ENCODE measurements around the gene TRIM31. TPM values are rescaled to one million over a fixed set of nuclear protein-coding genes. Genes with fewer than 3 reads are reported as not detected.

The TRIM31 gene, protein sequence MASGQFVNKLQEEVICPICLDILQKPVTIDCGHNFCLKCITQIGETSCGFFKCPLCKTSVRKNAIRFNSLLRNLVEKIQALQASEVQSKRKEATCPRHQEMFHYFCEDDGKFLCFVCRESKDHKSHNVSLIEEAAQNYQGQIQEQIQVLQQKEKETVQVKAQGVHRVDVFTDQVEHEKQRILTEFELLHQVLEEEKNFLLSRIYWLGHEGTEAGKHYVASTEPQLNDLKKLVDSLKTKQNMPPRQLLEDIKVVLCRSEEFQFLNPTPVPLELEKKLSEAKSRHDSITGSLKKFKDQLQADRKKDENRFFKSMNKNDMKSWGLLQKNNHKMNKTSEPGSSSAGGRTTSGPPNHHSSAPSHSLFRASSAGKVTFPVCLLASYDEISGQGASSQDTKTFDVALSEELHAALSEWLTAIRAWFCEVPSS
- total RNA-seq (10 to 100 TPM in 2 of 5 donors, 1 to 10 TPM in 1, not detected in 2; 4.6 to 12.3 (median 11.0) TPM), polyA plus RNA-seq (10 to 100 TPM in 1 of 3 donors, 1 to 10 TPM in 2; 1.2 to 52.2 (median 4.3) TPM)
- long read RNA-seq, donor 1, partial matches to known transcripts: 15 of 16 reads
- long read RNA-seq, donor 1, other reads (novel, unspliced or antisense): 0 of 16 reads
- long read RNA-seq, donor 2, partial matches to known transcripts: 5 of 5 reads
- long read RNA-seq, donor 2, other reads (novel, unspliced or antisense): 0 of 5 reads
- long read RNA-seq, donor 3: 0 reads
- long read RNA-seq, donor 4: 0 reads
- long read RNA-seq, donor 5: 0 reads
- long read RNA-seq, donor 6, partial matches to known transcripts: 0 of 1 reads
- long read RNA-seq, donor 6, other reads (novel, unspliced or antisense): 0 of 1 reads
- long read RNA-seq, donor 7, transcript TRIM31-210 (9 exons, 2,043 nt): major isoform, 5 of 34 reads
- long read RNA-seq, donor 7, partial matches to known transcripts: 27 of 34 reads
- long read RNA-seq, donor 7, other reads (novel, unspliced or antisense): 0 of 34 reads
- long read RNA-seq, donor 8: 0 reads
- long read RNA-seq, donor 9: 0 reads
- long read RNA-seq, donor 10, partial matches to known transcripts: 0 of 2 reads
- long read RNA-seq, donor 10, other reads (novel, unspliced or antisense): 0 of 2 reads

- Histone ChIP-seq H3K9me3 (no peaks in the 10 kb centered on the region), H3K27ac (peak within 1 kb of the TSS in 3 of 5 donors; percentile 36 to 69 (median 60)), H3K4me1 (peaks cover 0 to 6% (median 0%) of the 10 kb centered on the region in 4 donors), H3K4me3 (peak within 1 kb of the TSS in 2 of 4 donors; percentile 18 to 32), H3K36me3 (no peaks in the 10 kb centered on the region), H3K27me3 (peaks cover 0 to 81% (median 13%) of the 10 kb centered on the region in 3 donors)
- DNase-seq: peak in 1 of 2 donors; percentile 49
- TF ChIP-seq POLR2AphosphoS5 (IDR thresholded peaks at IDR 0.05): no peak
- no peak for TF ChIP-seq POLR2A (IDR thresholded peaks at IDR 0.05)
- no peak for TF ChIP-seq EP300 (IDR thresholded peaks at IDR 0.05)
- TF ChIP-seq, protein P1, sequence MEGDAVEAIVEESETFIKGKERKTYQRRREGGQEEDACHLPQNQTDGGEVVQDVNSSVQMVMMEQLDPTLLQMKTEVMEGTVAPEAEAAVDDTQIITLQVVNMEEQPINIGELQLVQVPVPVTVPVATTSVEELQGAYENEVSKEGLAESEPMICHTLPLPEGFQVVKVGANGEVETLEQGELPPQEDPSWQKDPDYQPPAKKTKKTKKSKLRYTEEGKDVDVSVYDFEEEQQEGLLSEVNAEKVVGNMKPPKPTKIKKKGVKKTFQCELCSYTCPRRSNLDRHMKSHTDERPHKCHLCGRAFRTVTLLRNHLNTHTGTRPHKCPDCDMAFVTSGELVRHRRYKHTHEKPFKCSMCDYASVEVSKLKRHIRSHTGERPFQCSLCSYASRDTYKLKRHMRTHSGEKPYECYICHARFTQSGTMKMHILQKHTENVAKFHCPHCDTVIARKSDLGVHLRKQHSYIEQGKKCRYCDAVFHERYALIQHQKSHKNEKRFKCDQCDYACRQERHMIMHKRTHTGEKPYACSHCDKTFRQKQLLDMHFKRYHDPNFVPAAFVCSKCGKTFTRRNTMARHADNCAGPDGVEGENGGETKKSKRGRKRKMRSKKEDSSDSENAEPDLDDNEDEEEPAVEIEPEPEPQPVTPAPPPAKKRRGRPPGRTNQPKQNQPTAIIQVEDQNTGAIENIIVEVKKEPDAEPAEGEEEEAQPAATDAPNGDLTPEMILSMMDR (IDR thresholded peaks at IDR 0.05): no peak
- 46 to 67% (median 58%) methylated on average over 3 of the region's 3 CpGs for WGBS, 5 donors
- intact Hi-C loops (cut with DNase I; ENCODE audit: low total_unique reads): no loop called here
Observed at GRCh38 chr6:30113003-30113759, at the start of gene TRIM31. TRIM31 (minus strand) TSS chr6:30113090; CDS start chr6:30112805, 285 bp downstream.

GRCh38 chr6:30162265-30163089, 49.6 kb upstream of the TRIM31 start:
- H3K4me3 ChIP-seq: no peak overlapping the region
- no peak for TF ChIP-seq EP300 (IDR thresholded peaks at IDR 0.05)
- TF ChIP-seq POLR2AphosphoS5 (IDR thresholded peaks at IDR 0.05): no peak
- TF ChIP-seq, protein P1 (IDR thresholded peaks at IDR 0.05): no peak
- no peak for TF ChIP-seq POLR2A (IDR thresholded peaks at IDR 0.05)
- no peaks in the 10 kb centered on the region for H3K9me3 ChIP-seq
- DNase-seq: no peak
- no peaks in the 10 kb centered on the region for H3K36me3 ChIP-seq
- intact Hi-C loops (cut with DNase I; ENCODE audit: low total_unique reads): no loop called here
- peaks cover 0 to 2% (median 0%) of the 10 kb centered on the region in 4 donors for H3K4me1 ChIP-seq
- H3K27me3 ChIP-seq: peaks cover 0 to 25% (median 3%) of the 10 kb centered on the region in 3 donors
- WGBS, 5 donors: 70 to 78% (median 76%) methylated on average over 12 of the region's 12 CpGs
- H3K27ac ChIP-seq: no peak overlapping the region

GRCh38 chr6:30160785-30161531, 48.1 kb upstream of the TRIM31 start, which contains the start of gene TRIM10:
TRIM10 (minus strand) TSS chr6:30161211; CDS start chr6:30160858, 353 bp downstream.
- Histone ChIP-seq H3K36me3 (no peaks in the 10 kb centered on the region), H3K27me3 (peaks cover 0 to 28% (median 6%) of the 10 kb centered on the region in 3 donors), H3K4me3 (no peak within 1 kb of the TSS), H3K9me3 (no peaks in the 10 kb centered on the region), H3K27ac (no peak within 1 kb of the TSS), H3K4me1 (peaks cover 0 to 10% (median 1%) of the 10 kb centered on the region in 4 donors)
- DNase-seq: no peak
- intact Hi-C loops (cut with DNase I; ENCODE audit: low total_unique reads): no loop called here
- 77 to 83% (median 79%) methylated on average over 3 to 4 of the region's 4 CpGs for WGBS, 5 donors
- TF ChIP-seq EP300 (IDR thresholded peaks at IDR 0.05): no peak
